ENCODE measurements around the gene TMEM30A.

TMEM30A gene

GRCh38 chr6:75291744-75292143, 7.2 kb upstream of the TMEM30A start:
- DNase-seq: no peak

DNA sequence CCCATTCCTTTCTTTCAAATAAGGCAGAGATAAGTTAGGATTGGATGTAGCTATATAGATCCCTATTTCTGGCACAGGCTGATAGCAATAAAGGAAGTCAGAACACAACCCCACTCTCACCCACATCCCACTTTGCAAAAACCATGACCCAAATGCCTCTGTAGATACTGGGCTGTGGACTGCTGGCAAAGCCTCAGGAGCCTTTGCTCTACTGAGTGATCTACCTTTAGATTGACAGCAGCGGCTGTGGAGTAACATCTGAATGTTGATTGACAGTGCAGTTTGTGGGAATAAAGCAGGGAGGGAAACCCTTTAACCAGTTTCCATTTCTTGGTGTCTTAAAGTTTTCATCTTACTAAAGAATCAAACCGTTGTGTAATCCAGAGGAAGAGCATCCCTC, 6.7 kb upstream of the TMEM30A start:
- DNase-seq: no peak

- DNase-seq: no peak
Measured at GRCh38 chr6:75290136-75290945, 5.7 kb upstream of the TMEM30A start.

- no peak for DNase-seq
Measured at GRCh38 chr6:75288023-75288422, 3.4 kb upstream of the TMEM30A start.

DNA sequence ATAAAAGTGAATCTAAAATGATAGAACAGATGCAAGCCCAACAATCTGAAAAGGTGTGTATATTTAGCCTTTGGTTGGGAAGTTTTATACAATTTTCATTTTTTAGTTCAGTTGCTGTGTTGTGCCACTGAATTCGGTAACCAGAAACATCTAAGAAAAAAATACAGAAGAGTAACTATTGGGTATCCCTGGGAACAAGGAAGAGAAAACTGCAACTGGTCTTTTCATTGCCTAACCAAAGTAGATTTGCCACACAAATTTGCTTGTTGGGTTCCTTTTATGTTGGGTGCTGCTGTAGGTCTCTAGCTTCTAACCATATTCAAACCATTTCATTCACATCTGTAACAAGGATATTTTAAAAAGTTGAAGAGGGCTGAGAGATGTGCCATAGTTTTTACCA, 2.8 kb upstream of the TMEM30A start:
- DNase-seq: peak in 2 of 4 experiments; percentile 44 to 49

DNA sequence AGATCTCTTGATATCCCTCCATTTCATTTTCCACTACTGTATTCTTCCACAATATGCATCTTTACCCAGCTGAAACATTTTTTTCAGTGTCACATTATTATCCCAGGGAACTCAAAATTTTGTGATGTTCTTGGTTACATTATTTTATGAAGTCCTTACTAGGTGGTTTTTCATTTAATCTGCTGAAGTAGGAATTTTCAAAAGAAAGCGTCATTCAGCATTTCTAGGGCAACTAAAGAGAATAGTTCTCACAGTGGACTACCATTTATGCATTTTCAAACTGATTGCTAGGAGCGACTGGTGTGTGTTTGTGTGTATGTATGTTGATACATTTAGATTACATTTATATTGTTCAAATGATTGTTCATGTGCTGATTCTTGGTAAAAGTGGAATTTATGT, 2.4 kb upstream of the TMEM30A start:
- no peak for DNase-seq

DNA sequence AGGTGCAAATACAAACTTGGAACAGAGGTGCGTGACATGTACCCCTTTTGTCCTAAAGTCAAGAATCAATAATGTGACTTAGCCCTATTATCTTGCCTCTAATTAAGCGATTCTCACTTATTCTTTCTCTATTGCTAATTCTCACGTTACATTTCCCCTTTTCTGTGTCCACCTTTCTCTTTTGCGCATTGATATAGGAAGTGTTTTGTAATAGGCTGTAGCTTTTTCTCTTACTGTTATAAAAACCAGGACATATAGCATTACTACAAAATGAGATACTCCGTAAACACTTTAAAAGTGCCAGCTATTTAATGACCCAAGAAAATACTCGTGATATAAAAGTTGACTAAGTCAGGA, 669 bp upstream of the TMEM30A start:
- DNase-seq: peak in 2 of 4 experiments; percentile 25 to 45

DNA sequence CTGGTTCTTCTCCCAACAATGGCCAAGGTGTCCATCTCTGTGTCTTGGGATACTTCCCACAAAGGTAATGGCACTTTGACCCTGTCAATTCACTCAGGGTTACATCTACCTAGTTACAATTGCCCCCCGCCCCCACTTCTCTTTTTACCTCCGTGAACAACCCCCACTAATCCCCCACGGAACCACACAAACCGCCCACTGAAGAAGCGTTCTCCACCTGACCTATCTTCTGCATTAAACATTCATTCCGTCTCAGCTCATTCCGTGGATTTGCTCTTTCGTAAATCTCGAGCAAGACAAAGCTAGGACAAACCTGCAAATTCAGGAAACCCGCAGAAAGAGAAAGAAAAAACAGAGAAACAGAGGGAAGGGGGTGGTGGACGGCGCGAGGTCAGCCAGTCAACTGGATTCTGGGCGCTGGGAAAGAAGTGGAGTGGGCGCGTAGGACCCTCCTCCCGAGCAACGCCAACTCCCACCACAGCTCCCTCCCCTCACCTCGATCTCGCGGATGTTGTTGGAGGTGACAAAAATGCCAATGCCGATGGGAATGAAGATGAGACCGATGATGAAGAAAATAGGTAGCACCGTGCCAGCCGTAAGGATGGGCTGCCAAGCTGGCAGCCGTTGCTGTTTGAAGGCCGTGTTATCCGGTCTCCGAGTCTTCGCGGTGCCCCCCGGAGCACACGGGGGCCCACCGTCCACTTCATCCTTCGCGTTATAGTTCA, 523 bp downstream of the TMEM30A start:
- peak; percentile 17 to 36 (median 29) for DNase-seq

GRCh38 chr6:75282706-75283105, 1.9 kb downstream of the TMEM30A start:
- DNase-seq: no peak

- DNase-seq: peak in 2 of 4 experiments; percentile 21 to 31
Measured at GRCh38 chr6:75281653-75282052, 2.9 kb downstream of the TMEM30A start.

- DNase-seq: no peak
Measured at GRCh38 chr6:75280131-75280855, 4.3 kb downstream of the TMEM30A start.

GRCh38 chr6:75279418-75279817, 5.2 kb downstream of the TMEM30A start:
- DNase-seq: no peak

DNA sequence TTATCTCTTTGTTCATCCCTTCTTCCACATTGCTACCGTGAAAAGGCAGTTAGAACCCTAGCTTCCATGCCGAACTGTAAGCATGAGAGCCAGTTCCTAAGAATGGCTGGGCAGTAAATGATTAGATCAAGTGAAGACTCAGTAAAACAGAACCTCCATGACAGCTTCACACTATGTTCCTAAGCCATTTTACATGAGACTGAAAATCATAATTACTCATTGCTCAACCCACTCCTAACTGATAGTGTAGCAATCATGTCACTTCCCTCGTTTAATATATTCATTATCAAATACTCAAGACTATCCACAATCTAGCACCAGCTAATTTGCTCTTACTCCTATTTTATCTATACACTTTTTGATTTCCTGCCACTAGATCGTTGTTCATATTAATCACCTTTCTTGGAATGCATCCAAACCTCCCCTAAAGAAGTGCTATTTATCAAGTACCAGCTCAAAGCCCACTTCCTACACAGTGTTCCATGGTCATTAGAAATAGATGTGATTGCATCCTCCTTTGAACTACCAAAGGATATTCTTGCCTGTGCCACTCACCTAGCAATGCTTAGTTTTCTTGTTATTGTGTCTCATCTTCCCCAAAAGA, 6.0 kb downstream of the TMEM30A start:
- peak in 2 of 4 experiments; percentile 46 to 52 for DNase-seq

DNA sequence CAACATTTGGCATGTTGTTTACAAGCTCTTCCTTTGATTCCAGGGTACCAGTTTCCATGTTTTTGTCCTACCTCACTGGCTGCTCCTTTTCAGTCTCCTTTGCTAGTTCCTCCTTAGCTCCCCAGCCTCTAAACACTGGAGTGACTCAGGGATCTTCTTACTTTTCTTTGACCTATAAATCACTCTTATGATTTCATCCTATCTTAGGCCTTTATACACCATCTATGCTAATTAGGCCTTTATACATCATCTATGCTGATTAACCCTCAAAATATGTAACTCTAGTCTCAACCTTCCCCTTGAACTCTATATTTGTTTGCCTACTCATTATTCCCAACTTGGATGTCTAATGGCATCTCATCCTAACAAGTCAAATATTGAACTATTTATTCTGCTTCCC, 9.5 kb downstream of the TMEM30A start:
- DNase-seq: peak in 2 of 4 experiments; percentile 25 to 48

DNA sequence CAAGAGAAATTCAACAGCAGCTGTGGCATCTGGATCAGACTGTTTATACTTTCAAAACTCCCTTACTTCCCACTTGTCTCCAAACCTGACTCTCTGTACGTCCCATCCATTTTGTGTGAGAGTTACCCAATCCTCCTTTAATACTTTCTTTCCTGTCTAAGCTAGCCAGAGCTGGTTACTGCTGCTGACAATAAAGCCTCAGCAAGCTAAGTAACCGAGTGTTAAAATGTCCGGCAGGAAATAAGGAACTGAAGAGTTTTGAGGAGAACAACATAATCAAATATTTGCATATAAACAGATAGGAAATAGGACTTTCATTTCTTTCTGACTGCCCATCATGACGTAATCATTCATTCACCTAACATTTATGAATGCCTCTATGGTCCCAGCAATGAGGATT, 11.6 kb downstream of the TMEM30A start:
- peak in 3 of 4 experiments; percentile 22 to 48 (median 34) for DNase-seq

- DNase-seq: peak; percentile 15 to 61 (median 54)
Measured at GRCh38 chr6:75272145-75272840, 12.3 kb downstream of the TMEM30A start.

DNA sequence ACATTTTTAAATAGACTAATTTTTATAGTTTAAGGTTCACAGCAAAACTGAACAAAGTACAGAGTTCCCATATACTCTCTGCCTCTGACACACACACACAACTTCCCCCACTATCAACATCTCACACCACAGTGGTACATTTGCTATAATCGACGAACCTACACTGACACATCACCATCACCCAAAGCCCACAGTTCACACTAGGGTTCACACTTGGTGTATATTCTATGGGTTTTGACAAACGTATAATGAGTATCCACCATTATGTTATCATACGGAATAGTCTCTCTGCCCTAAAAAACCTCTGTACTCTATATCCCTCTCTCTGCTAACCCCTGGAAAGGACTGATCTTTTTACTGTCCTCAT, 15.6 kb downstream of the TMEM30A start:
- no peak for DNase-seq

GRCh38 chr6:75268121-75268987, 16.2 kb downstream of the TMEM30A start:
- DNase-seq: no peak

GRCh38 chr6:75267461-75267860, 17.1 kb downstream of the TMEM30A start:
- no peak for DNase-seq

GRCh38 chr6:75266716-75267291, 17.8 kb downstream of the TMEM30A start:
- DNase-seq: peak; percentile 20 to 76 (median 52)

- DNase-seq: no peak
Measured at GRCh38 chr6:75263401-75263750, 21.2 kb downstream of the TMEM30A start.
